HUES64 (cell line): ENCODE measurements around the gene NOTUM.

Source experiments
- H3K27ac ChIP-seq: 2 replicates; pipeline ENCODE4 v1.7.0; 2013; ENCODE audit warnings: low read depth, low read length, inconsistent platforms
- H3K27me3 ChIP-seq: 2 replicates; pipeline ENCODE4 v1.6.1; 2013; ENCODE audit warnings: mild to moderate bottlenecking, low read length; ENCODE audit not compliant: insufficient read depth
- H3K36me3 ChIP-seq: 2 replicates; pipeline ENCODE4 v1.6.1; 2013; ENCODE audit warnings: mild to moderate bottlenecking, low read length; ENCODE audit not compliant: insufficient read depth
- H3K4me1 ChIP-seq: 2 replicates; pipeline ENCODE4 v1.6.1; 2013; ENCODE audit warnings: mild to moderate bottlenecking, low read length, moderate library complexity; ENCODE audit not compliant: insufficient read depth
- H3K4me3 ChIP-seq: 2 replicates; pipeline ENCODE4 v1.5.1; 2013; ENCODE audit warnings: mild to moderate bottlenecking, low read length, moderate library complexity
- H3K9ac ChIP-seq: 2 replicates; pipeline ENCODE4 v1.6.1; 2013; ENCODE audit warnings: mild to moderate bottlenecking, low read depth, low read length
- H3K9me3 ChIP-seq: 2 replicates; pipeline ENCODE4 v1.6.1; 2013; ENCODE audit warnings: low read depth, low read length; ENCODE audit not compliant: insufficient read depth
- WGBS: fragments of 150-250, 120-280 bp; methylation state at CpG from one replicate; pipeline ENCODE4 v1.1.7; 2013; ENCODE audit warnings: missing lambda C conversion rate; 5-methylcytosine and 5-hydroxymethylcytosine counted together

NOTUM gene

DNA sequence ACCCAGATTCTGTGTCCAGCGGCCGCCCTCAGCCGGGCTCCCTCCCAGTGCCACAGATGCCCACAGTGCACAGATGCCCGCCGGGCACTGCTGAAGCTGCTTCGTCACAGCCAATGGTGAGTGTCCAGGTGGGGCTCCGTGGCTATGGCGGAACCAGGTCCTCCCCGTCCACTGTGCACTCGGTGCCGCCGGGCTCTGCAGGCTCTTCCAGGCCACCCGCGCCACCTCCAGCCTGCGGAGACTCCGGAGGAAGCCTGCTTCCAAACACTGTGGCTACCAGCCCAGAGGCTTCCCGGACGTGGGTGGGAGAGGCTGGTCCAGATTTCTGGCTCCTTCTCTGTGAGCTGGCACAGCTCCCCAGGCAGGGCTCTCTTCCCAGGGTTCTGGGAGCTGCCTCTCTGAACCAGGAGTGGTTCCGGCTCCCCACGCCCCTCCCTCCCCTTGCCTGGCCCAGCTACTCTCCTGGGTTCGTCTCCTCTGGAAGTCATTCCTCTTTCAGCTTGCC lies 21.1 kb downstream of the NOTUM start:
- H3K27ac ChIP-seq = no peak overlapping the region
- H3K27me3 ChIP-seq = peaks cover 11% of the 10 kb centered on the region
- H3K4me3 ChIP-seq = no peak overlapping the region
- peaks cover 5% of the 10 kb centered on the region; the same call in 1 of the 2 replicates for H3K4me1 ChIP-seq
- no peaks in the 10 kb centered on the region for H3K9me3 ChIP-seq
- WGBS = 93% methylated on average over 21 of the region's 21 CpGs
- no peak overlapping the region for H3K9ac ChIP-seq
- H3K36me3 ChIP-seq = peaks cover 7% of the 10 kb centered on the region

GRCh38 chr17:81939218-81939617 lies 21.8 kb downstream of the NOTUM start:
- Histone ChIP-seq H3K9ac (no peak overlapping the region), H3K36me3 (peaks cover 15% of the 10 kb centered on the region), H3K27ac (no peak overlapping the region), H3K4me1 (peaks cover 3% of the 10 kb centered on the region; the same call in 1 of the 2 replicates), H3K4me3 (no peak overlapping the region), H3K27me3 (peaks cover 11% of the 10 kb centered on the region), H3K9me3 (no peaks in the 10 kb centered on the region)
- 84% methylated on average over 15 of the region's 15 CpGs for WGBS

- Histone ChIP-seq H3K4me1 (no peaks in the 10 kb centered on the region), H3K27me3 (peaks cover 3% of the 10 kb centered on the region; the same call in 1 of the 2 replicates), H3K4me3 (peak overlapping the region; percentile 16; the same call in 1 of the 2 replicates), H3K9ac (no peak overlapping the region), H3K27ac (no peak overlapping the region), H3K9me3 (no peaks in the 10 kb centered on the region), H3K36me3 (peaks cover 25% of the 10 kb centered on the region)
- WGBS = 90% methylated on average over 6 of the region's 6 CpGs
These were observed 25.3 kb downstream of the NOTUM start for GRCh38 chr17:81935709-81936084.

DNA sequence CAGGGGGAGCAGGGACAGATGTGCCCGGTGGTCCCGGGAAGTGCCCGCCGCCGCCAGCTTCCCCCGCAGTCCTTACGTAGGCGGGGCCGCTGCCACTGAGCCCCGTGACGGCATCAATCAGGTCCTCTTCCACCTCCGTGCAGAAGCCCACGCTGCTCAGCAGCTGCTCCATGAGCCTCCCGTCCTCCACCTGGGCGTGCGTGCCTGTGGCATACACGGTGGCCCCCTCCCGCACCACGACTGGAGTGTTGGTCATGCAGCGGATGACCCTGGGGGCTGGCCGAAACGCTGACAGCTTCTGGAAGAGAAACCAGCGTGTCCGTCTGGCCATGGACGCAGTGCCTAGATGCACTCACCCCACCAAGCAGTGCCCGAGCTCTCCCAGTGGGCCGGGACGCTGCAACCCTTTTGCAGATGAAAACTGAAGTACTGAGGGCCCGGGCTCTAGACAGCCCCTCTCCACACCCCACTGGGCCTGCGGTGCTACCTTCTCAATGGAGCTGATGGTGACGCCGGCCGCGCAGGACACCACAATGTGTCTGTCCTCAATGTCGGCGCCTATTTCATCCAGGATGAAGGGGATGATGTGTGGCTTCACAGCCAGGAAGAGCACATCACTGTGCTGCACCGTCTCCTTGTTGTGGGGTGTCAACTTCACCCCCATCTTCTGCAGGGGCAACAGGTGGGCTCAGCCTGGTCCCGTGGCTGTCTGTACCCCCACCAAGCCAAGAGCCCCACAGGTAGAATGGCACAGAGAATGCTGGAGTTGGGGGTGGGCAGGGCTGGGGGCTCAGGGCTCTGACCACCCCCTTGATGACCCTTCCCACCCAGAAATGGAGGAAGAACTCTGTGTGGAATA lies 25.9 kb downstream of the NOTUM start:
- H3K4me1 ChIP-seq = no peaks in the 10 kb centered on the region
- WGBS = 95% methylated on average over 38 of the region's 38 CpGs
- H3K9me3 ChIP-seq = no peaks in the 10 kb centered on the region
- H3K9ac ChIP-seq = no peak overlapping the region
- H3K36me3 ChIP-seq = peaks cover 25% of the 10 kb centered on the region
- no peak overlapping the region for H3K4me3 ChIP-seq
- H3K27me3 ChIP-seq = peaks cover 3% of the 10 kb centered on the region; the same call in 1 of the 2 replicates
- no peak overlapping the region for H3K27ac ChIP-seq

DNA sequence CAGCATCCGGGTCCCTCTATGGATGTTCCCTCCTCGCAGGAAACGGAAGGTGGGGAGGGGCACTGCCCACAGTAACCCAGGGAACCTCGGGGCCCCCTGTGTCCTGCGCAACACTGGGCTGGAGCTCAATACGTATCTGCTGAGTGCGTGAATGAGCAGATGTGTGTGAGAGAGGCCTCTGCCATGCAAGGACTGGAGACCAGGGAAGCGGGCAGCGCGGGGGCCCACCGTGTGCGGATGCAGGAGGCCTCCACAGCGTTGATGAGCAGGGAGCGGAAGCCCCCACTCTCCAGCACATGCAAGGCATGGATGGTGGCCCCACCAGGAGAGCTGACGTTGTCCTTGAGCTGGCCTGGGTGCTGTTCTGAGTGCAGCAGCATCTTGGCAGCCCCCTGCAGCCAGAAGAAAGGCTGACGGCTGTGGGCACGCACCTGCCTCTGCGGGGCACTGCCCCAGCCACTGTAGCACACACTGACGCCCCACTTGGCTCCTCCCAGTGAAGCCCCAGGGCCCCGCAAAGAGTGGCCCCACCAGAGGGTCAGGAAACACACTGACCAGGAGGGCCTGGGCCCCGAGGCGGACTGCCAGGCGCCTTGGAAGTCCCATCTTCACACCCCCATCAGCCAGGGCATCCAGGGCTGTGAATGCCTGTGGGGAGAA lies 26.8 kb downstream of the NOTUM start:
- Histone ChIP-seq H3K36me3 (peaks cover 25% of the 10 kb centered on the region), H3K27ac (no peak overlapping the region), H3K9me3 (no peaks in the 10 kb centered on the region), H3K4me1 (no peaks in the 10 kb centered on the region), H3K4me3 (no peak overlapping the region), H3K9ac (no peak overlapping the region), H3K27me3 (peaks cover 4% of the 10 kb centered on the region)
- WGBS = 94% methylated on average over 23 of the region's 23 CpGs

DNA sequence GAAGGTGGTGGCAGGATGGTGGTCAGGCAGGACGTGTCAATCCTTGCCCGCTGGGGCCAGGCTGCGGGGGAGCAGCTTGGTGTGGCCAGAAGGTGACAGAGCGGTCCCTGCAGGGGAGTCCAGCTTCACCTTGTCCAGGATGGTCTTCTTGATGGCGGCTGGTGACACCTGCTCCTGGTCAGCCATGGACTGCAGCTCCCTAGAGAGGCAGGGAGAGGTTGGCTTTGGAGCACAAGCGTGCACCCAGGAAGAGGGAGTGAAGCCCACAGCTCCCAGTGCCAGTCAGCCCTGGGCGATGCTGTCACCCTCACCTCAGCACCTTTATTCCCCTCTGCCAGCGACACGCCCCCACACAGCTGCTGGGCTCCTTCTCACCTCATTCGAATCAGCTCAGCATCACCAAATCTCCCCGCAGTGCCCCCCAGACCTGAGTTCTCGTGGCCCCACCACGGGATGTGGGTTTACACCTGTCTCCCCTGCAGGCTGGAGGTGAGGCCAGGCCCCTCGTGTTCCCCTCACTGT lies 27.7 kb downstream of the NOTUM start:
- 93% methylated on average over 14 of the region's 14 CpGs for WGBS
- H3K4me3 ChIP-seq = no peak overlapping the region
- no peaks in the 10 kb centered on the region for H3K4me1 ChIP-seq
- H3K27ac ChIP-seq = no peak overlapping the region
- H3K27me3 ChIP-seq = peaks cover 14% of the 10 kb centered on the region
- no peak overlapping the region for H3K9ac ChIP-seq
- H3K36me3 ChIP-seq = peaks cover 25% of the 10 kb centered on the region
- H3K9me3 ChIP-seq = no peaks in the 10 kb centered on the region

- Histone ChIP-seq H3K27ac (no peak overlapping the region), H3K9me3 (no peaks in the 10 kb centered on the region), H3K4me3 (no peak overlapping the region), H3K4me1 (no peaks in the 10 kb centered on the region), H3K27me3 (peaks cover 16% of the 10 kb centered on the region), H3K36me3 (peaks cover 25% of the 10 kb centered on the region), H3K9ac (no peak overlapping the region)
- 89% methylated on average over 9 of the region's 9 CpGs for WGBS
These were observed 28.5 kb downstream of the NOTUM start for GRCh38 chr17:81932333-81932983.

- Histone ChIP-seq H3K36me3 (peaks cover 25% of the 10 kb centered on the region), H3K9me3 (no peaks in the 10 kb centered on the region), H3K4me1 (no peaks in the 10 kb centered on the region), H3K27ac (no peak overlapping the region), H3K27me3 (peaks cover 16% of the 10 kb centered on the region), H3K4me3 (no peak overlapping the region), H3K9ac (no peak overlapping the region)
- 70% methylated on average over 15 of the region's 15 CpGs for WGBS
These were observed 29.2 kb downstream of the NOTUM start for GRCh38 chr17:81931557-81932332.

DNA sequence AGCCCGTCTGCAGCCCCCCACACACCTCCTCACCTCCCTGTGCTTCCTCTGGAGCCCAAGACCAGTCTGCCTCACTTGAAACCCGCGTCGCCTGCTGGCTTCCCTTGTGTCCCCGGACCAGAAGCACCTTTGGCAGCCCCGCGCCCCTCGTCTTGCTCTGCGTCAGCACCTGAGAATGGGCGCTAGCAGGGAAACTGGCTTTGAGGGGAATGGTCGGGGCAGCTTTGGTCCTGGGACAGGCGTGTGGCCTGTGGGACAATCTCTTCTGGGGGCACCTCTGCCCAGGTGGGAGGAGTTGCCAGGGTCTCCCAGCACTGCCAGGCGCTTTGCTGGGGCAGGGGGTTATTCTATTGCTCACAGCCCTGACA lies 29.8 kb downstream of the NOTUM start:
- H3K36me3 ChIP-seq = peaks cover 25% of the 10 kb centered on the region
- no peaks in the 10 kb centered on the region for H3K9me3 ChIP-seq
- peaks cover 16% of the 10 kb centered on the region for H3K27me3 ChIP-seq
- no peak overlapping the region for H3K9ac ChIP-seq
- H3K4me3 ChIP-seq = no peak overlapping the region
- WGBS = 76% methylated on average over 13 of the region's 13 CpGs
- peaks cover 1% of the 10 kb centered on the region; the same call in 1 of the 2 replicates for H3K4me1 ChIP-seq
- no peak overlapping the region for H3K27ac ChIP-seq
